Activated T-cell treated with anti-CD3 and anti-CD28 coated beads, Interleukin-2, amount 50 U/mL, for 72 hours (primary cell): ENCODE measurements around the gene ITPKB. TPM values are rescaled to one million over a fixed set of nuclear protein-coding genes. Genes with fewer than 3 reads are reported as not detected.

Source experiments
- ATAC-seq, 2 donors: fragments of 150-1000 bp; cut with Tn5 transposase; replicated peaks in 1 of 2; 2 replicates each; pipeline ENCODE4 v1.10.0; 2021; ENCODE audit warnings: moderate library complexity in 2 of 2, mild to moderate bottlenecking in 1 of 2
- DNase-seq, 2 donors: peaks; one replicate each; pipeline ENCODE4 v3.0.0; 2021 to 2022; ENCODE audit warnings: mixed read lengths in 1 of 2
- H3K27ac Mint-ChIP-seq: one replicate; pipeline ENCODE4 v1.8.0; 2022; ENCODE audit warnings: mild to moderate bottlenecking, moderate library complexity, mixed read lengths
- H3K27me3 Mint-ChIP-seq: one replicate; pipeline ENCODE4 v1.8.0; 2022; ENCODE audit warnings: low read depth, mixed read lengths
- H3K36me3 Mint-ChIP-seq, 2 donors: one replicate each; pipeline ENCODE4 v1.8.0; 2022; ENCODE audit warnings: mixed read lengths in 2 of 2, mild to moderate bottlenecking in 1 of 2; ENCODE audit not compliant: insufficient read depth in 2 of 2
- H3K4me1 Mint-ChIP-seq: one replicate; pipeline ENCODE4 v1.8.0; 2022; ENCODE audit warnings: low read depth, mixed read lengths
- H3K4me3 Mint-ChIP-seq, 2 donors: one replicate each; pipeline ENCODE4 v1.8.0; 2022; ENCODE audit warnings: mild to moderate bottlenecking in 2 of 2, mixed read lengths in 2 of 2, moderate library complexity in 2 of 2
- H3K9me3 Mint-ChIP-seq, 2 donors: one replicate each; pipeline ENCODE4 v1.8.0; 2022; ENCODE audit warnings: mixed read lengths in 2 of 2
- total RNA-seq, 2 donors: library from RNA; stranded (reverse); gene quantifications; one replicate each; pipeline ENCODE4 v1.2.3, GENCODE V29; 2022

ITPKB gene
- total RNA-seq, 2 donors from 2014 or later = 50.7 to 58.0 TPM

DNA sequence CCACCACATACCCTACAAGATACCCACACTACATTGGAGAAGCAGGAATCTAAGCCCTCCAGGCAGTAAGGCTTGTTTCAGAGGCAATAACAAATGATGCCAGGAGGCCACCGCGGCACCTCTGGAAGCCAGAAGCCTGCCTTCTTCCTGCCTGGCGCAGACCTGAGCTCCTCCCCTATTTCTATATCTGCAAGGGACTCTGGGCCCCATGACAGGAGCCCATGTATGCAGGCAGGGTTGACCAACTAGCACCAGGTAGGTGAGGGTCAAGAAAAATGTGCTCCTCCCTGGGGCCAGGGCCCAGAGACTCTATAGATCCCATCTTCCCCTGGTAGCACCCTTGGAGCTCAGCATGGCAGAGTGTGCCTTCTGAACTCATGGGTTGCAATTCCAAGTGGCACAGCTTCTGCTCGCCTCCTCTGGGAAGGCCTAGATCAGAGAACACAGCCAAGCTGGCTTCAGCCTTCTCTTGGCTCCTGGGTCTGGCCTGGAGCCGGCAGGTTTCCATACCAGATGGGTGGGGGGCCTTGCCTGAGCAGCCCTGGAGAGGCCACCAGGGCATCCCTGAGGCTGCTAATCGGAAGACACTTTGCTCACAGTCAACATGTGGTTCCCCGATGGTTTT, 105.4 kb downstream of the ITPKB start:
- Mint-ChIP-seq H3K4me3 (peak overlapping the region; percentile 23 to 24), H3K4me1 (peaks cover 61% of the 10 kb centered on the region), H3K36me3 (peaks cover 5 to 17% of the 10 kb centered on the region in 2 donors), H3K27me3 (no peaks in the 10 kb centered on the region), H3K9me3 (no peaks in the 10 kb centered on the region), H3K27ac (no peak overlapping the region)
- no peak for DNase-seq
- peak; percentile 8 to 16 for ATAC-seq

DNA sequence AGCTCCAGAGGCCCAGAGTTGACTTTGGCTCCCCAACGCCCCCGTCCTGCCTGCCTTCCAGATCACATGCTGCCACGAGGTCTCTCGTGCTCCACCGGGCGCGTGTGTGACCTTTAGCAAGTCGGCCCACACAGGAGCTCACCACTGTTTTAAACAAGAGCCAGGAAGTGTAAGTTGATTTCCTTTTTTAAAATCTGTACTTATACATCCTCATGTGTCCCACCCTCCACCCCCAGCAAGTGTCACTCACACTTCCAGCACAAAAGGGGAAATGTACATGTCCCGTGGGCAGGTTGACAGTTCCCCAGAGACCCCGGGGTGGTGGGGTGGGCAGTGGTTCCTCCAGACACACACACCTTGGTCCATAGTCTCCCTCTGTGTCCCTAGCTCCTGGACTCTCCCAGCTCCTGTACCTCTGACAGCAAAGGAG, 106.1 kb downstream of the ITPKB start:
- ATAC-seq (no peak), DNase-seq (peak in 1 of 2 donors; percentile 35)
- peaks cover 68% of the 10 kb centered on the region for H3K4me1 Mint-ChIP-seq
- peaks cover 0 to under 1% of the 10 kb centered on the region in 2 donors for H3K9me3 Mint-ChIP-seq
- H3K4me3 Mint-ChIP-seq = peak overlapping the region in 1 of 2 donors; percentile 24
- H3K36me3 Mint-ChIP-seq = peaks cover 5 to 19% of the 10 kb centered on the region in 2 donors
- H3K27me3 Mint-ChIP-seq = no peaks in the 10 kb centered on the region
- H3K27ac Mint-ChIP-seq = peak overlapping the region; percentile 61

DNA sequence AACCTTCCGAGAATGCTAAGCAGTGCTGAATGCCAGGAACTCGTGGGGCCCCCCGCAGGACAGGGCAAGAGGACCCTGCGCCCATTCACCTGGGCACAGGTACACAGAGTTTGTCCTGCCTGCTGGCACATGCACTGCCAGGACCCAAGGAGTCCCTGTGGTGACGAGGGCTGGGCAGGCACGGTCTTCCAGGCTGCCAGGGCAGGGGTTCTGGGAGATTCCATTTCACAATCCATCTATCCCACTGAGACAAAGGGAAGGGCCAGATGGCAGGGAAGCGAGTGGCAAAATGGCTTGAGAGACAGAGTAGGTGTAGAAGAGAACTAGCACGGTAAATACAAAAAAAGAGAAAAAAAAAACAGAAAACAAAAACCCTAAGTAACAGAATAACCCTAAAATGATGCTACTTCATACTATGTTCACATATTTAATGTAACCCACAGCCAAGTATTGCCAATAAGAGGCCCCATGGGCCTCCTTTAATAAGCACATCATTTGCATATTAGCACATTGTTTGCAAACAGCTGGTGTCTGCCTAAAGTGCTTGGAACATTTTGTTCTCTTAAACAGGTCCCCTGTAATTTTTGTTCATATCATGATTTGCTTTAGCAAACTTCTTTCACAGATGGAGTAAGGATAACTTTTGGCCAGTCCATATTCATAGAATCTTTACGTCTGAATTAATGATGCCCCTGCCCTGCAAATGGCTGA, 106.8 kb downstream of the ITPKB start:
- DNase-seq (no peak), ATAC-seq (no peak)
- Mint-ChIP-seq H3K36me3 (peaks cover 8 to 24% of the 10 kb centered on the region in 2 donors), H3K9me3 (peaks cover 0 to 3% of the 10 kb centered on the region in 2 donors), H3K27me3 (no peaks in the 10 kb centered on the region), H3K4me3 (no peak overlapping the region), H3K4me1 (peaks cover 74% of the 10 kb centered on the region), H3K27ac (peak overlapping the region; percentile 61)

DNA sequence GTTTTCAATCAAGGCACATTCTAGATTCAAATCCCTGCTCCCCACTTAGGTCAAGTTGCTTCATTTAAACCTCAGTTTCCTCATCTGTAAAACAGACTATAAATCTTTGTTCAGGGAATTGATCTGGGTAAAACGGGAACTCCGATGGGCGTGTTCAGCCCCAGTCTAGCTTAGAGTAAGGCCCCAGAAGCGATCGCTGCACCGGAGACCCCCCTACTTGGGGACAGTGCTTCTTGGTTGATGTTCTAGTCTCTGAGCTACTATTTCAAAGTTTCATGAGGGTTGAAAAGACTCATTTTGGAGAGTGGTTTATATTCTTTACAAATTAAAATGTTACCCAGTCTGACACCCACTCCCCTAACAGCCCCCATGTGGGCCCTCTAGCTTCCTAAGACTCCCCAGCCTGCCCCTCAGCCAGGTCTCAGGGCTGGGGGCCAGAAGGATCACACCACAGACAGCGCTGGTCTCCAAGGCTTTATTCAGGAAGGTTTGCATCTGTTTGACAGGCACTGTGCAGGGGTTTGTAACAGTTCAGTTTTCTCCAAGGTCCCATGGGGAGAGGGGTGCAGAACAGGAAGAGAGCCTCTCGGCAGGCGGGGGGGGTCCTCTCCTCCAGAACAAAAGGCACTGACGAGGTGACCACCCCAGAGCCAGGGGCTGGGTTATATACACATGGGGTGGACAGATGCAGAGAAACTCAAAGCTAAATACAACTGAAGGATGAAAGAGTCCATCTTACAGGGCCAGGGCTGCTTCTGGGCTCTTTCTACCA, 107.7 kb downstream of the ITPKB start:
- ATAC-seq = no peak
- no peak overlapping the region for H3K4me3 Mint-ChIP-seq
- no peak for DNase-seq
- H3K9me3 Mint-ChIP-seq = peaks cover 0 to 3% of the 10 kb centered on the region in 2 donors
- H3K36me3 Mint-ChIP-seq = peaks cover 7 to 25% of the 10 kb centered on the region in 2 donors
- H3K4me1 Mint-ChIP-seq = peaks cover 76% of the 10 kb centered on the region
- no peak overlapping the region for H3K27ac Mint-ChIP-seq
- H3K27me3 Mint-ChIP-seq = no peaks in the 10 kb centered on the region

DNA sequence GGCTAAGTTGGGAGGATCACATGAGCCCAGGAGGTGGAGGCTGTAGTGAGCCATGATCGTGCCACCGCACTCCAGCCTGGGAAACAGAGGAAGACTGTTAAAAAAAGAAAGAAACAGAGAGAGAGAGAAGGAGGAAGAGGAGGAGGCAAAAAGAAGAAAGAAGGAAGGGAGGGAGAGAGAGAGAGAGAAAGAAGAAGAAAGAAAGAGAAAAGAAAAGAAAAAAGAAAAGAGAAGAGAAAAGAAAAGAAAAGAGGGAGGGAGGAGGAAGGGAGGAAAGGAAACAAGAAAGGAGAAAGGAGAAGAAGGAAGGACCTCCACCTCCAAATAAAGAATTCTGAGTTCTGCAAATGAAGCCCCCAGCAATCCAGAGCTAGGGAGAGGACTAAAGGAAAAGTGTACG, 108.5 kb downstream of the ITPKB start:
- Mint-ChIP-seq H3K27ac (peak overlapping the region; percentile 82), H3K36me3 (peaks cover 7 to 25% of the 10 kb centered on the region in 2 donors), H3K9me3 (peaks cover 0 to 3% of the 10 kb centered on the region in 2 donors), H3K4me3 (no peak overlapping the region), H3K4me1 (peaks cover 76% of the 10 kb centered on the region), H3K27me3 (no peaks in the 10 kb centered on the region)
- ATAC-seq = no peak
- DNase-seq = no peak

DNA sequence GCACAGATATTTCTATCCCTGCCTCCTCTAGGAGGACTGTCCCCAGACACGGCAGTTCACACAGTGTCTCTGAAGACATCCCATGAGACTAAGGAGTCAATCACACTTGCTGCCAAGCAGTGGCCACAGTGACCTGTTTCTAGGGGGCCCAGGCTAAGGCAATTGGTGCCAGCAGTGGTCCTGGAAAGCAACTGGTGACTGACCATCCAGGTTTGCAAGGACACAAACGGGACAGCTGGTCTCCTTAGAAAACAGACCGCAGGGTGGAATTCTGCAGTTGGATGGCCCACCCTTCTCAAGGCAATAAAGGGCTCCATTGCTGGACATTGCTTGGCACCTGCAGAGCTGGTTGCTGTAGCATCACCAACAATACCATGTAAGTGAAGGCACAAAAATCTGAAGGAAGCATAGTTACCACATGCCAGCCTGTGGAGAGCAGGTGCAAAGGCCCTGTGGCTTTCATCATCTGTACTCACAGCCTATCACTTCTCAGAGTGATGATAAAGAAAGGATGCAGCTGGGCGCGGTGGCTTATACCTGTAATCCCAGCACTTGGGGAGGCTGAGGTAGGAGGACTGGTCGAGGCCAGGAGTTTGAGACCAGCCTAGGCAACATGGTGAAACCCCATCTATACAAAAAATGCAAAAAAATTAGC, 109.1 kb downstream of the ITPKB start:
- Mint-ChIP-seq H3K4me1 (peaks cover 71% of the 10 kb centered on the region), H3K27ac (peak overlapping the region; percentile 82), H3K9me3 (peaks cover 0 to 3% of the 10 kb centered on the region in 2 donors), H3K4me3 (no peak overlapping the region), H3K27me3 (no peaks in the 10 kb centered on the region), H3K36me3 (peaks cover 6 to 22% of the 10 kb centered on the region in 2 donors)
- no peak for ATAC-seq
- DNase-seq = no peak

DNA sequence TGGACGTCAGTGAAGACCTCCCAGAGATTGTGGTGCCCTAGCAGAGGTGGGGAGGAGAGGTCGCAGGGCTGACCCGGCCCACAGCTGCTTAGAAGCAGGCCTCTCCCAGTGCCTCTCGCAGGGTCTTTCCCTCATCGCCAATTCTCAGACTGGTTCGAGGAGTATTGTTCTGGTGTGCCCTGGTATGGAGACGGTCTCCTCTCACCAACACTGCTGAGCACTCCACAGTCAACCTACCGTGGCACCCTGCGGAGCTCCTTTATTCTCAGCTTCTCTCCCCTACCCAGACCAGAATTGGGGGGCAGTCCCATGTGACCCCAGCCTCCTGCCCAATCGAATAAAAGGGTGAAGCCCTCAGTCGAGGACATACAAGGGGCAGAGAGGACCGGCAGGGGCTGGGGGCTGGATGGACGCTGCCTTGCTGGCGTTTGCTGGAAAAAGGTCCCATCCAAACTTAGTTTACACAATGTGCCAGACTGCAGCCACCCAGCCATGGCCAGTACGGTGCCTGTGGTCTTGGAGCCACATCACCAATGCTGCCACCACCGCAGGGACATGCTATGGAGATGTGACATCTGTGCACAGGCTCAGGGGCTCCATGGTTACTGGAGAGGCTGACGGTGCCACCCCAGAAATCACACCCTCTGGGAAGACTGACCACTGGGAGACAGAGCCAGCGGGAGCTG, 109.7 kb downstream of the ITPKB start:
- peaks cover 5 to 21% of the 10 kb centered on the region in 2 donors for H3K36me3 Mint-ChIP-seq
- H3K27ac Mint-ChIP-seq = peak overlapping the region; percentile 82
- DNase-seq = no peak
- no peak for ATAC-seq
- no peaks in the 10 kb centered on the region for H3K27me3 Mint-ChIP-seq
- H3K9me3 Mint-ChIP-seq = peaks cover 0 to 3% of the 10 kb centered on the region in 2 donors
- peaks cover 64% of the 10 kb centered on the region for H3K4me1 Mint-ChIP-seq
- no peak overlapping the region for H3K4me3 Mint-ChIP-seq

DNA sequence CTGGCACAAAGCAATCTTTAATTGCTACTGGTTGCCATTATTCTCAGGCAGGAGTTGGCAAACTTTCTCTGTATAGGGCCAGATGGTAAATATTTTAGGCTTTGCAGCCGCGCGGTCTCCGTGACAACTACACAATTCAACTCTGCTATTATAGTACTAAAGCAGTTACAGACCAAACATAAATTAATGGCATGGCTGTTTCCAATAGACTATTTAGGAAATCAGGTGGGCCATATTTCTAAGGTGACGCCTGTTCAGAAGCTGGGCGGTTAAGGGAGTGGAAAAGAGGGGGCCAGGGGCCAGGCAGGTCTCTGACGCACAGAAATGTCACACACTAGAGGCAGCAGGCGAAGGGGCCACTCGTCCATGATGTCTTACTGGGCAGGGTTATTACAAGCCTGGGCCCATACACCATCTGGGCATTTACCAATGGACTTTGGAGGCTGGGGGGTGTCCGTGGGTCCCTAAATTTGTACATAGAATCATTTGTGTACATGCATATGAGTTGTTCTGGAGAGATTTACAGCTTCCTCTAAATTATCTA, 110.4 kb downstream of the ITPKB start:
- DNase-seq (no peak), ATAC-seq (no peak)
- Mint-ChIP-seq H3K4me3 (no peak overlapping the region), H3K27me3 (no peaks in the 10 kb centered on the region), H3K4me1 (peaks cover 59% of the 10 kb centered on the region), H3K27ac (peak overlapping the region; percentile 26), H3K9me3 (peaks cover 0 to 3% of the 10 kb centered on the region in 2 donors), H3K36me3 (peaks cover 5 to 19% of the 10 kb centered on the region in 2 donors)

DNA sequence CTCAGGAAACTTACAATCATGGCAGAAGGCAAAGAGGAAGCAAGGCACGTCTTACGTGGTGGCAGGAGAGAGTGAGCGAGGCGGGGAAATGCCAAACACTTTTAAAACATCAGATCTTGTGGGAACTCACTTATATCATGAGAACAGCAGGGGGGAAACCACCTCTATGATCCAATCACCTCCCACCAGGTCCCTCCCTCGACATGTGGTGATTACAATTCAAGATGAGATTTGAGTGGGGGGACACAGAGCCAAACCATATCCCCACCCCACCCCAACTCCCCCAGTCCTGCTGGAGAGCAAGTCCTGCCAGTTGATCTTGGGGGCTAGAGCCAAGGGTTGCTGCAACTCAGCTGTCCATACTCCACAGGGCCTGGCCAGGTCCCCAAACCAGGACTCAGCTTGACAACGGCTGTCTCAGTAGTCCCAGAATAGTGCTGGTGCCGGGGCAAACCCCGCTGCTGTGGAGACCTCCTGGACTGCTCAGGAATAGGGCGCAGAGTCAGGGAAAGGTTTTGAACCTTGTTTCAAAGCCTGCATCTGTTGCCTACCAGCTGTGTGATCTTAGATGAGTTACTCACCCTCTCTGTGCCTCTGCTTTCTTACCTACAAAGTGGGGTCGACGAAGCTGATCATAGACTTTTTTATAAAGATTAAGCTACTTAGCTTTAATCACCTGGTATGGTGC, 111.0 kb downstream of the ITPKB start:
- H3K27me3 Mint-ChIP-seq = no peaks in the 10 kb centered on the region
- H3K36me3 Mint-ChIP-seq = peaks cover 5 to 19% of the 10 kb centered on the region in 2 donors
- ATAC-seq (peak; percentile 16 to 20), DNase-seq (no peak)
- H3K9me3 Mint-ChIP-seq = peaks cover 0 to 3% of the 10 kb centered on the region in 2 donors
- H3K4me3 Mint-ChIP-seq = peak overlapping the region; percentile 25 to 36
- H3K27ac Mint-ChIP-seq = peak overlapping the region; percentile 66
- H3K4me1 Mint-ChIP-seq = peaks cover 52% of the 10 kb centered on the region

DNA sequence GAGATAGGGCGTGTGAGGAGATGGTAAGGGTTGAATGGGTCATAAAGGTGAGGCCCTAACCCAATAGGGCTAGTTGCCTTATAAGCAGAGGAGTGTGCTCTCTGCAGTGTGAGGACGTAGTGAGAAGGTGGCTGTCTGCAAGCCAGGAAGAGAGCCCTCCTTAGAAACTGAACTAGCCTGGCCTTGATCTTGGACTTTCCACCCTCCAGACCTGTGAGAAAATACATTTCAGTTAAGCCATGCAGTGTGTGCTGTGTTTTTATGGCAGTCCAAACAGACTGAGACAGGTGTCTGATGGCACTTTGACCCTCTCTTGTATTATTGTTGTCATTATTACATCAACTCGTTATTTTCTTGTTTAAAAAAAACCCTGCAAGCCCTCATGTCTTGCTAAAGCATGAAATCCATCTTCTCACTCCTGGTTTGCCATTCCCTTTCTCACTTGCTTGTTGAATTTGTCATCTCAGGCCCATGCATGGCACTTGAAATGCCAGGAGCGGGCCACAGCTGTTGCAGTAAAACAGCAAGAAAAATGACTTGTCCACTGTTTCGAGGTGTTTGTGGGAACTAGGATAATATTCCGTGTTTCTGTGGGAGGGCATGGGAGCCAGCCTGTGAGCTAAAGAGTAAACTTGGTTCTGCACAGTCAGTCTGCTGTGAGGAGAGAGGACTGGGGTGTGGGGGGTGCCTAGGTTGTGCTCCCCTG, 111.9 kb downstream of the ITPKB start:
- H3K4me3 Mint-ChIP-seq = peak overlapping the region; percentile 49 to 78
- ATAC-seq = peak; percentile 19 to 21

DNA sequence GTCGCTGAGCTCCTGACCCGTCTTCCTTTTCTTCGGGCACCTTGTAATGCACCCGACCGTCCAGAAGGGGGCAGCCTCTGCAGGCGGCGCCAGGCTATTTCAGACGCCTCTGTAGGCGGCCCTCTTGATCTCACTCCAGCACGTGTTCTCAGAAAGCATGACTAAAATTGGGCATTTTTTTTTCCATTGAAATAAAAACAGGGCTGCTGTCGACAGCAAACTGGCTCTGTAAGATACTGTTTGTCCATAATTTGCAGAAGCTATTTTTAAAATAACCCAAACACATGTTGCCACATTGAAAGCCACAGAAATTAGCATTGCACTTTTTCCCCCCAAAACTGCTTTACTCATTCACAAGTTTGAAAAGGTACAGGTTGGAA, 112.5 kb downstream of the ITPKB start:
- Mint-ChIP-seq H3K4me3 (peak overlapping the region; percentile 49 to 78), H3K4me1 (peaks cover 41% of the 10 kb centered on the region), H3K27me3 (no peaks in the 10 kb centered on the region), H3K36me3 (peaks cover 5 to 13% of the 10 kb centered on the region in 2 donors), H3K27ac (peak overlapping the region; percentile 93), H3K9me3 (peaks cover 0 to 3% of the 10 kb centered on the region in 2 donors)
- DNase-seq = peak; percentile 84 to 89
- ATAC-seq = peak; percentile 84 to 85

More for the DNA sequence above, 111.9 kb downstream of the ITPKB start:
- no peaks in the 10 kb centered on the region for H3K27me3 Mint-ChIP-seq
- H3K9me3 Mint-ChIP-seq = peaks cover 0 to 3% of the 10 kb centered on the region in 2 donors
- peaks cover 5 to 16% of the 10 kb centered on the region in 2 donors for H3K36me3 Mint-ChIP-seq
- H3K27ac Mint-ChIP-seq = peak overlapping the region; percentile 93
- DNase-seq = no peak
- peaks cover 44% of the 10 kb centered on the region for H3K4me1 Mint-ChIP-seq
